ENCODE results near the gene ERC2.

The ERC2 gene

GRCh38 chr3:55796533-55796932 is 671.7 kb downstream of the ERC2 start:
- TF ChIP-seq CREB5 (CRISPR knock-in tag; IDR thresholded peaks at IDR 0.05; ENCODE audit: low read depth) (no peak), RARB (CRISPR knock-in tag; IDR thresholded peaks at IDR 0.05) (no peak), BACH2 (CRISPR knock-in tag; IDR thresholded peaks at IDR 0.05; ENCODE audit: borderline replicate concordance) (no peak), ZNF70 (CRISPR knock-in tag; IDR thresholded peaks at IDR 0.05) (no peak), ARNTL (CRISPR knock-in tag; IDR thresholded peaks at IDR 0.05; ENCODE audit: borderline replicate concordance, low read depth) (no peak), ZNF565 (CRISPR knock-in tag; conservative IDR thresholded peaks at IDR 0.05; ENCODE audit: low read depth) (no peak), TSHZ2 (CRISPR knock-in tag; IDR thresholded peaks at IDR 0.05) (no peak), CSRNP3 (CRISPR knock-in tag; IDR thresholded peaks at IDR 0.05) (no peak), ZFP3 (CRISPR knock-in tag; IDR thresholded peaks at IDR 0.05) (no peak), SNAI2 (CRISPR knock-in tag; IDR thresholded peaks at IDR 0.05) (no peak), ZFP30 (CRISPR knock-in tag; IDR thresholded peaks at IDR 0.05) (no peak), ZC3H10 (CRISPR knock-in tag; IDR thresholded peaks at IDR 0.05) (no peak)
- ATAC-seq, result no peak

- no peak for TF ChIP-seq ZFP3 (CRISPR knock-in tag; IDR thresholded peaks at IDR 0.05)
- no peak for TF ChIP-seq TCF4 (CRISPR knock-in tag; IDR thresholded peaks at IDR 0.05; ENCODE audit: borderline replicate concordance)
- no peak for TF ChIP-seq ARNTL (CRISPR knock-in tag; IDR thresholded peaks at IDR 0.05; ENCODE audit: borderline replicate concordance, low read depth)
- no peak for TF ChIP-seq CSDC2 (CRISPR knock-in tag; IDR thresholded peaks at IDR 0.05)
- TF ChIP-seq TOX (CRISPR knock-in tag; IDR thresholded peaks at IDR 0.05; ENCODE audit: borderline replicate concordance), result no peak
- no peak for TF ChIP-seq PATZ1 (CRISPR knock-in tag; IDR thresholded peaks at IDR 0.05; ENCODE audit: borderline replicate concordance)
- no peak for TF ChIP-seq TSHZ2 (CRISPR knock-in tag; IDR thresholded peaks at IDR 0.05)
- TF ChIP-seq POU6F1 (CRISPR knock-in tag; IDR thresholded peaks at IDR 0.05; ENCODE audit: borderline replicate concordance, low read depth), result no peak
- TF ChIP-seq CSRNP3 (CRISPR knock-in tag; IDR thresholded peaks at IDR 0.05), result no peak
- TF ChIP-seq BACH2 (CRISPR knock-in tag; IDR thresholded peaks at IDR 0.05; ENCODE audit: borderline replicate concordance), result no peak
- no peak for TF ChIP-seq GLIS3 (CRISPR knock-in tag; IDR thresholded peaks at IDR 0.05)
- TF ChIP-seq RARB (CRISPR knock-in tag; IDR thresholded peaks at IDR 0.05), result no peak
- TF ChIP-seq ZFP30 (CRISPR knock-in tag; IDR thresholded peaks at IDR 0.05), result no peak
- no peak for TF ChIP-seq ESRRG (CRISPR knock-in tag; IDR thresholded peaks at IDR 0.05)
- no peak for ATAC-seq
Measured at GRCh38 chr3:55795746-55796145, 672.5 kb downstream of the ERC2 start.

Measured in SK-N-SH treated with all-trans-retinoic acid at 6 μM for 48 hours (cell line).